KOPT-K1 (cell line): ENCODE results near the gene UBE2E2.

ENCODE experiments used
- H3K27ac ChIP-seq: fragments of 200-600 bp; sonication (generic); 2 replicates; pipeline ENCODE4 v1.5.1; 2016; ENCODE audit warnings: antibody characterized with exemption, mild to moderate bottlenecking, low read depth, low read length; ENCODE audit not compliant: poor library complexity, severe bottlenecking
- H3K36me3 ChIP-seq: fragments of 200-600 bp; sonication (generic); 2 replicates; pipeline ENCODE4 v1.5.1; 2017; ENCODE audit warnings: antibody characterized with exemption, mild to moderate bottlenecking, low read length, moderate library complexity; ENCODE audit not compliant: insufficient read depth
- H3K9me3 ChIP-seq: fragments of 200-600 bp; sonication (generic); 2 replicates; pipeline ENCODE4 v1.5.1; 2017; ENCODE audit warnings: antibody characterized with exemption, low read length, mild to moderate bottlenecking; ENCODE audit not compliant: insufficient read depth, poor library complexity, severe bottlenecking

The UBE2E2 gene

GRCh38 chr3:23202921-23203707, at the start of gene UBE2E2:
Gene UBE2E2 (plus strand): TSS chr3:23203327.
- no peaks in the 10 kb centered on the region for H3K9me3 ChIP-seq
- peak within 1 kb of the TSS; percentile 60 for H3K27ac ChIP-seq
- no peaks in the 10 kb centered on the region for H3K36me3 ChIP-seq

GRCh38 chr3:23153436-23153835, 49.7 kb upstream of the UBE2E2 start:
- no peaks in the 10 kb centered on the region for H3K36me3 ChIP-seq
- no peak overlapping the region for H3K27ac ChIP-seq

GRCh38 chr3:23157331-23157730, 45.8 kb upstream of the UBE2E2 start:
- H3K27ac ChIP-seq = no peak overlapping the region
- H3K9me3 ChIP-seq = peaks cover 6% of the 10 kb centered on the region
- no peaks in the 10 kb centered on the region for H3K36me3 ChIP-seq

More at GRCh38 chr3:23153436-23153835, 49.7 kb upstream of the UBE2E2 start:
- H3K9me3 ChIP-seq = peaks cover 6% of the 10 kb centered on the region

- no peaks in the 10 kb centered on the region for H3K36me3 ChIP-seq
- H3K9me3 ChIP-seq = peaks cover 4% of the 10 kb centered on the region
- H3K27ac ChIP-seq = no peak overlapping the region
These were observed 43.2 kb upstream of the UBE2E2 start for GRCh38 chr3:23159929-23160328.

- no peaks in the 10 kb centered on the region for H3K9me3 ChIP-seq
- H3K36me3 ChIP-seq = no peaks in the 10 kb centered on the region
- no peak overlapping the region for H3K27ac ChIP-seq
These were observed 41.8 kb upstream of the UBE2E2 start for GRCh38 chr3:23161308-23161707.

DNA sequence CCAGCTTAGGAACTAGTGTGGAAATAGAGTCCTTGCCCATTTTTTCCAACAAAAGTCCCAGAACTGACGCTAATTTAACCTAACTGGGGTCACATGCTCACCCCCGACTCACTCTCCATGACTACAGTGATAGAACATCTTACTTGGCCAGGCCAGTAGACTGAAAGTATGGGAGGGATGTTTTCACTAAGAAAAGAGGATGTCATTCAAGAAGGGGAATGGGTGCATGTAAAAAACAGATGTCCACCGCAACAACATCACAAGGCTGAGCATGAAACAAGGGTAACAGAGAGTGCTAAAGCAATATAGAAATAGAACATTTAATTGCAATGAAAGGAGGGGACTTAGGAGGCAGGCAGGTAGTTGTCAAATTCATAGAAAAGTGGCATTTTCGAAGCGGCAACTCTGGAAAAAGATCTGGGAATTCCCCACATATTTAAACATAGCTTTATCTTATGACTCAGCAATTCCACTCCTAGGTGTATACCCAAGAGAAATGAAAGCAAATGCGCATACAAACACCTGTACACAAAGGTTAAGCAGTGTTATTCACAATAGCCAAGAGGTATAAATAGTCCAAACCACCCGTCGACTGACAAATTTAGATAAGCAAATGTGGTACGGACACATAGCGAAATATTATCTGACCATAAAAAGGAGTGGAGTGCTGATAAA, 41.1 kb upstream of the UBE2E2 start:
- Histone ChIP-seq H3K27ac (no peak overlapping the region), H3K9me3 (no peaks in the 10 kb centered on the region), H3K36me3 (no peaks in the 10 kb centered on the region)

DNA sequence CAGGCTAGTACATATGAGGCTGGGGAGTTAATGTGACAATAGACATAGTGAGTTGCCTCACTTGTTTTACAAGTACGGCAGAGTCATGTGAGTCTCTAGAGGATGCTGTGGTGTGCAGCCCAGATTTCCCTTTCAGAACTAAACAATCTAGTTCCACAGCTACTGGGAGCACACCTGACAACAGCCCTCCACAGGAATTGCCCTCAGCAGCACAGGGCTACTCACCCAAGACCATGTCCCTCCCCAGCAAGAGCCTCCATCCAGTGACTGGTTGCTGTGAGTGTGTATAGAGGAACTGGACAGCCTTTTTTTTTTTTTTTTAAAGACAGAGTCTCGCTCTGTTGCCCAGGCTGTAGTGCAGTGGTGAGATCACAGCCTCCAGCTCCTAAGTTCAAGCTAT, 40.2 kb upstream of the UBE2E2 start:
- Histone ChIP-seq H3K27ac (no peak overlapping the region), H3K36me3 (no peaks in the 10 kb centered on the region), H3K9me3 (no peaks in the 10 kb centered on the region)

GRCh38 chr3:23164746-23165145, 38.4 kb upstream of the UBE2E2 start:
- Histone ChIP-seq H3K9me3 (no peaks in the 10 kb centered on the region), H3K27ac (no peak overlapping the region), H3K36me3 (no peaks in the 10 kb centered on the region)

DNA sequence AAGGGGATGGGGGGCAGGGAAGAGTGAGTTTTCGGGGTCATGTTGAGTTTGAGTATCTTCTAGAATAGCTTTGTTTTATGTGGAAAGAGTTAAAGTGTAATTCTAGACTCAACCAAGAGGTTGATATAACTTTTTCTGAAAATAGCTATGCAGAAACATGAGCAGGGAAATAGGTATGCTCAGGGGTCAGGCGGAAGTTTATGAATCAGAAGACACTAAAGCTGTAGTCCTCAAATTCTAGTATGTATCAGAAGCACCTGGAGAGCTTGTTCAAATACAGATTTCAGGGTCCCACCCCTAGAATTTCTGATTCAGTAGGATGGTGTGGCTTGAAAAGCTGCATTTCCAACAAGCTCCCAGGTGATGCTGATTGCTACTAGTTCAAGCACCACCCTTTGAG, 37.6 kb upstream of the UBE2E2 start:
- Histone ChIP-seq H3K27ac (no peak overlapping the region), H3K36me3 (no peaks in the 10 kb centered on the region), H3K9me3 (peaks cover 3% of the 10 kb centered on the region)

- H3K9me3 ChIP-seq = peaks cover 3% of the 10 kb centered on the region
- no peak overlapping the region for H3K27ac ChIP-seq
- no peaks in the 10 kb centered on the region for H3K36me3 ChIP-seq
These were observed 36.9 kb upstream of the UBE2E2 start for GRCh38 chr3:23166276-23166675.

- no peak overlapping the region for H3K27ac ChIP-seq
- H3K36me3 ChIP-seq = no peaks in the 10 kb centered on the region
- peaks cover 3% of the 10 kb centered on the region for H3K9me3 ChIP-seq
These were observed 36.3 kb upstream of the UBE2E2 start for GRCh38 chr3:23166845-23167244.

- H3K9me3 ChIP-seq = peaks cover 3% of the 10 kb centered on the region
- no peak overlapping the region for H3K27ac ChIP-seq
- no peaks in the 10 kb centered on the region for H3K36me3 ChIP-seq
These were observed 33.6 kb upstream of the UBE2E2 start for GRCh38 chr3:23169551-23169950.

DNA sequence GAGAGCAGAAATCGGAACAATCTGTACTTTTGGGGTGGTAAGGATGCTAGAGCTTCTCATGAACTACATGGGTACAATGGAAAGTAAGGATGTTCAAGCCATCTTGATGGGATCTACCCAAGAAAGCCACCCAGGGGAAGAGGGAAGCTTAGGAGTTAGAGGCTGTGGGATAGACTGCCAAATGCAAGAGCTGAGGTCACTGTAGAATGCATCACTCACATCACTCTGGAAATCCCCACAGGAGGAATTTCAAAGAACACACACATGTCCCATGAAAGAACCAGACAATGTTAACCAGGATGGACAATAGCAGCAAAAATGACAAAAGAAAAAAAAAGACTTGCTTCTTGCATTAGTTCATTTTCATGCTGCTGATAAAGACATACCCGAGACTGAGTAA, 32.8 kb upstream of the UBE2E2 start:
- Histone ChIP-seq H3K9me3 (peaks cover 3% of the 10 kb centered on the region), H3K27ac (no peak overlapping the region), H3K36me3 (no peaks in the 10 kb centered on the region)

DNA sequence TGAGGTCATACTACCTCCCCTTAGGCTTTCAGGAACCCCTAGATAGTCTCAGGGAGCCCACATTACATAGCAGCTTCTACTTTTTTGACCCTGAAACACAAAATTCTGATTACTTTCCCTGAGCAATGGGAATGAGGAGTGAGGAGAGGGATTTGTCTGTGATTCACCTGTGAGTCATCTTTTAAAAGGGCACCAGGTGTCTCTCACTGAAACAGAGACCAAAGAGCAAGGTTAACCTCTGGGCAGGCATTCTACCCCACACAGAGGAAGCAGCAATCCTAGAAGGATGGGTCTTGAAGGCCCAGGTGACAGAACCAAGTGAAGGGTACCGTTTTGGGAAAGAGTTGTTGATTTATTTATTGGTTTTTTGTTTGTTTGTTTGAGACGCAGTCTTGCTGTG, 31.1 kb upstream of the UBE2E2 start:
- no peaks in the 10 kb centered on the region for H3K36me3 ChIP-seq
- no peak overlapping the region for H3K27ac ChIP-seq
- peaks cover 3% of the 10 kb centered on the region for H3K9me3 ChIP-seq

DNA sequence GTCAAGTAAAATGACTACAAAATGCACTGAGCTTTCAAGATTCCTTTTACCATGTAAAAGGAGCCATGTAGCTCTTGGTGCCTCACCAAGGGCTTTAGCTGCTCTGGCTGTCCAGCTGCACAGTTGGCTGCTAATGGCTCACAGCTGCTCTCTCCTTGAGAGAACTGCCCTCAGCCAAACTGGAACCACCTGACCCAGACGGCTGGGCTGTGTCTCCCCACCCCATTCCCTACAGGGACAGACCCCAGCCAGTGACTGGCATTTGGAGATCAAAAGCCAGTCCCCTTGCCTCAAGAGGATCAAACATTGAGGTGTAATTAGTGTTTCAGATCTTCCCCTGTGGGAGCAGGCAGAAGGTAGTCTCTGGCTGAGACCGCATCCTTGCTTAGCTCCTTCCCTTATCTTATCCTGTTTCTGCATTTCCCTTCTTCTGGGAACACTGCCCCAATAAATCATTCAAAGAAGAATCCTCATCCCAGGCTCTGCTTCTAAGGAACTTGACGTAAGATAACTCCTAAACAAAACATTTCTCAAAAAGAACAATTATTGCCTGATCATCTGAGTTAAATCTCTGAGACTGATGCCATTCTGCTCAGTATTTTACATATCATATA, 28.6 kb upstream of the UBE2E2 start:
- Histone ChIP-seq H3K27ac (no peak overlapping the region), H3K9me3 (peaks cover 3% of the 10 kb centered on the region), H3K36me3 (no peaks in the 10 kb centered on the region)
